Measurements from ENCODE around the gene HOXA13. TPM values are rescaled to one million over a fixed set of nuclear protein-coding genes. Genes with fewer than 3 reads are reported as not detected.
A peak's percentile ranks its signal among the peaks of the same experiment; 100 is the strongest.

Gene HOXA13
- total RNA-seq, 1 experiment from 2014 or later = 0.35 TPM

GRCh38 chr7:27160145-27160545 is 39.7 kb downstream of the HOXA13 start:
- peak overlapping the region; percentile 97 for H2AFZ ChIP-seq
- no peaks in the 10 kb centered on the region for H3K9me2 ChIP-seq (ENCODE audit: insufficient read depth)
- TF ChIP-seq, protein P1, sequence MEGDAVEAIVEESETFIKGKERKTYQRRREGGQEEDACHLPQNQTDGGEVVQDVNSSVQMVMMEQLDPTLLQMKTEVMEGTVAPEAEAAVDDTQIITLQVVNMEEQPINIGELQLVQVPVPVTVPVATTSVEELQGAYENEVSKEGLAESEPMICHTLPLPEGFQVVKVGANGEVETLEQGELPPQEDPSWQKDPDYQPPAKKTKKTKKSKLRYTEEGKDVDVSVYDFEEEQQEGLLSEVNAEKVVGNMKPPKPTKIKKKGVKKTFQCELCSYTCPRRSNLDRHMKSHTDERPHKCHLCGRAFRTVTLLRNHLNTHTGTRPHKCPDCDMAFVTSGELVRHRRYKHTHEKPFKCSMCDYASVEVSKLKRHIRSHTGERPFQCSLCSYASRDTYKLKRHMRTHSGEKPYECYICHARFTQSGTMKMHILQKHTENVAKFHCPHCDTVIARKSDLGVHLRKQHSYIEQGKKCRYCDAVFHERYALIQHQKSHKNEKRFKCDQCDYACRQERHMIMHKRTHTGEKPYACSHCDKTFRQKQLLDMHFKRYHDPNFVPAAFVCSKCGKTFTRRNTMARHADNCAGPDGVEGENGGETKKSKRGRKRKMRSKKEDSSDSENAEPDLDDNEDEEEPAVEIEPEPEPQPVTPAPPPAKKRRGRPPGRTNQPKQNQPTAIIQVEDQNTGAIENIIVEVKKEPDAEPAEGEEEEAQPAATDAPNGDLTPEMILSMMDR (conservative IDR thresholded peaks at IDR 0.05) = no peak
- TF ChIP-seq EZH2 (IDR thresholded peaks at IDR 0.05; ENCODE audit: low read depth) = no peak
- peak overlapping the region; percentile 86 for H3K4me2 ChIP-seq
- H3K79me2 ChIP-seq (ENCODE audit: low read depth) = no peaks in the 10 kb centered on the region
- no TSS peak for BruUV-seq (replicated peaks)
- 0 out of 2 replicates have a peak, but pooled peaks cover 3% of the 10 kb centered on the region for H3K4me1 ChIP-seq (replicated peaks; ENCODE audit: insufficient read depth)
- no peak for DNase-seq
- intact Hi-C loops (cut with micrococcal nuclease; ENCODE audit: unreplicated experiment) = loop anchor here (2.0 to 10.0 kb wide), 4 partner anchors 935 to 1593 kb away; no protein-coding TSS in a partner anchor
- H3K36me3 ChIP-seq (ENCODE audit: low read depth) = no peaks in the 10 kb centered on the region
- peak overlapping the region; percentile 71; the same call in 1 of the 2 replicates for H3K4me3 ChIP-seq
- no peaks in the 10 kb centered on the region for H3K27me3 ChIP-seq (ENCODE audit: insufficient read depth, low read depth)
- no peak overlapping the region for H3K27ac ChIP-seq
- ChIA-PET POLR2A (ENCODE audit: unreplicated experiment) (no interaction called here), CTCF (interaction anchor here (0.6 to 3.1 kb wide), 6 partner anchors 304 to 1267 kb away, joined by 3 to 24 read pairs (median 5); no protein-coding TSS in a partner anchor)
- no peaks in the 10 kb centered on the region for H4K20me1 ChIP-seq (ENCODE audit: insufficient read depth)
- H3K9me3 ChIP-seq (ENCODE audit: insufficient read depth, low read depth) = no peaks in the 10 kb centered on the region
- peaks cover 14% of the 10 kb centered on the region; the same call in 1 of the 2 replicates for H3F3A ChIP-seq (ENCODE audit: insufficient read depth, low read depth)

DNA sequence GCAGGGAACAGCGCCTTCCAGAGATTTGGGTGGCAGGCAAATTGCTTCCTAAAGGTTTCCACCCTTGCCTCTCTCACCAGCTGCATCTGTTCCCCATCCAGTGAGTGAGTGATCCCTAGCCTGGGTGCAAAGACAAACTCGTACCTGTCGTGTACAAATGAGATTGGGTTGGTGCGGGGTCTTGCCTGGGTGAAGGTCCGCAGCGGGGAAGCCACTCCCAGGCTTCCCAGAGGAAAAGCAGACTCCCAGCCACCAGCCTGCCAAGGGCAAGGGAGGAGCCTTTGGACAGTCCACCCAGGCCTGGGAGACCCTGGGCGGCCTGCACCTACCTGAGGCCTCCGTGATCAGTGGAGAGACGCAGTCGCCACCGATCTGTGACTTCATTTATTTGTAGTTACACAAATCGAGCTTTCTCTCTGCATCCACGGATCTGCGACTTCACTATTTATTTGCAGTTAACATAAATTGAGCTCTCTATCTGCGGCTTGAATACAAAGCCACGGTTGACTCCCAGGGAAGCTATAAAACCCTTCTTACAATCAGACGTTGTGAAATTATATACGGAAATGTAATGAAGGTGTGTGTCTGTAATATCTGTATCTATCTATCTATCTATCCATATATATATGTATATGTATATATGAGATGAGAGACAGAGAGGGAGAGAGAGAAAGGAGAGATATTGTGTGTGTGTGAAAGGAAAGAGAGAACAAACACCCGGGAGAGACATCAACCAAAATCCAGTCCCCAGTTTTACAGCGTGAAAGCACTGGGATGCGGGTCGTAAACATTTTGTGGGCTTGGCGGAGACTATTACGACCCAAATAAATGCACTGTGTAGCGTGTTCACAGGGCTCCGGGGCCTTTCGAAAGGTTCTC is 40.4 kb downstream of the HOXA13 start:
- H3K9me3 ChIP-seq (ENCODE audit: insufficient read depth, low read depth) = no peaks in the 10 kb centered on the region
- no peaks in the 10 kb centered on the region for H3K79me2 ChIP-seq (ENCODE audit: low read depth)
- no peaks in the 10 kb centered on the region for H3K36me3 ChIP-seq (ENCODE audit: low read depth)
- no peaks in the 10 kb centered on the region for H3K27me3 ChIP-seq (ENCODE audit: insufficient read depth, low read depth)
- no peak overlapping the region for H3K4me2 ChIP-seq
- TF ChIP-seq, protein P1 (conservative IDR thresholded peaks at IDR 0.05) = no peak
- no peak for TF ChIP-seq EZH2 (IDR thresholded peaks at IDR 0.05; ENCODE audit: low read depth)
- H3K27ac ChIP-seq = no peak overlapping the region
- no TSS peak for BruUV-seq (replicated peaks)
- H3K4me1 ChIP-seq (replicated peaks; ENCODE audit: insufficient read depth) = 0 out of 2 replicates have a peak, but pooled peaks cover 3% of the 10 kb centered on the region
- intact Hi-C loops (cut with micrococcal nuclease; ENCODE audit: unreplicated experiment) = loop anchor here (2.0 to 10.0 kb wide), 4 partner anchors 935 to 1592 kb away; no protein-coding TSS in a partner anchor
- H3K4me3 ChIP-seq = no peak overlapping the region
- CTCF ChIA-PET = interaction anchor here (1.5 kb wide), 1 partner anchor 473 kb away, joined by 4 read pairs; no protein-coding TSS in a partner anchor
- DNase-seq = no peak
- no peak overlapping the region for H2AFZ ChIP-seq
- POLR2A ChIA-PET (ENCODE audit: unreplicated experiment) = no interaction called here
- peaks cover 14% of the 10 kb centered on the region; the same call in 1 of the 2 replicates for H3F3A ChIP-seq (ENCODE audit: insufficient read depth, low read depth)
- no peaks in the 10 kb centered on the region for H4K20me1 ChIP-seq (ENCODE audit: insufficient read depth)
- no peaks in the 10 kb centered on the region for H3K9me2 ChIP-seq (ENCODE audit: insufficient read depth)

- no peak for TF ChIP-seq EZH2 (IDR thresholded peaks at IDR 0.05; ENCODE audit: low read depth)
- TF ChIP-seq, protein P1 (conservative IDR thresholded peaks at IDR 0.05) = no peak
- H3K27ac ChIP-seq = no peak overlapping the region
- H2AFZ ChIP-seq = no peak overlapping the region
- no peaks in the 10 kb centered on the region for H3K36me3 ChIP-seq (ENCODE audit: low read depth)
- ChIA-PET CTCF (interaction anchor here (1.5 kb wide), 1 partner anchor 472 kb away, joined by 4 read pairs; no protein-coding TSS in a partner anchor), POLR2A (ENCODE audit: unreplicated experiment) (no interaction called here)
- H3K9me2 ChIP-seq (ENCODE audit: insufficient read depth) = no peaks in the 10 kb centered on the region
- intact Hi-C loops (cut with micrococcal nuclease; ENCODE audit: unreplicated experiment) = no loop called here
- DNase-seq = no peak
- BruUV-seq (replicated peaks) = no TSS peak
- 0 out of 2 replicates have a peak, but pooled peaks cover 3% of the 10 kb centered on the region for H3K4me1 ChIP-seq (replicated peaks; ENCODE audit: insufficient read depth)
- H3K27me3 ChIP-seq (ENCODE audit: insufficient read depth, low read depth) = no peaks in the 10 kb centered on the region
- H3K4me3 ChIP-seq = no peak overlapping the region
- H4K20me1 ChIP-seq (ENCODE audit: insufficient read depth) = no peaks in the 10 kb centered on the region
- peaks cover 14% of the 10 kb centered on the region; the same call in 1 of the 2 replicates for H3F3A ChIP-seq (ENCODE audit: insufficient read depth, low read depth)
- no peaks in the 10 kb centered on the region for H3K9me3 ChIP-seq (ENCODE audit: insufficient read depth, low read depth)
- no peaks in the 10 kb centered on the region for H3K79me2 ChIP-seq (ENCODE audit: low read depth)
- no peak overlapping the region for H3K4me2 ChIP-seq
Observed at GRCh38 chr7:27158436-27159265, 41.2 kb downstream of the HOXA13 start.
